GM18873 (cell line): ENCODE measurements around the gene DUSP8.

ENCODE experiments used
- ATAC-seq: cut with Tn5 transposase; IDR thresholded peaks from one replicate; pipeline ENCODE4 v1.9.1; 2021; ENCODE audit warnings: mild to moderate bottlenecking, moderate library complexity, moderate number of reproducible peaks; ENCODE audit not compliant: unreplicated experiment, low FRiP score

DUSP8 gene

GRCh38 chr11:1506981-1507380 lies 65.1 kb downstream of the DUSP8 start:
- no peak for ATAC-seq

DNA sequence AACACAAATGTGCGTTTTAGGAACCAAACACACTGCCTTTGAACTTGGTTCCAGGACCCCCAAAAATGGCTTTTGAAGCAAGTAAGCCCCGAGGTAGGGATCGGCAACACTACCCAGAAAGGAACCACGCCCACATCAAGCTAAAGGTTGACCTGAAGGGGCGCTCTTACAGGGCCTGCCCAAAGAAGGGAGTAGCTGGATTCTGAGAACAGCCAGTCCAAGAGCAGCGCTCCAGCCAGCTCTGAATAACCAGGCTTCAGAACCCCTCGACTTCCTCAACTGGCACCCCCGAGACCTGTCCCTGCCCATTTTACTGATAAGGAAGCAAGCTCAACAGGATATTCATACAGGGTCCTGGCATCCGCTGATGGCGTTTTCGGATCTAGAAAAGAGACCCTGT lies 66.6 kb downstream of the DUSP8 start:
- ATAC-seq = no peak

- no peak for ATAC-seq
Observed at GRCh38 chr11:1504581-1505290, 67.3 kb downstream of the DUSP8 start.

- no peak for ATAC-seq
Observed at GRCh38 chr11:1504138-1504537, 67.9 kb downstream of the DUSP8 start.
